ENCODE results near the gene WDR82. TPM values are rescaled to one million over a fixed set of nuclear protein-coding genes. Genes with fewer than 3 reads are reported as not detected.

The WDR82 gene
- total and polyA plus RNA-seq, 4 donors, result 27.9 to 72.4 (median 44.9) TPM

- DNase-seq (no peak), ATAC-seq (ENCODE audit: low FRiP score) (no peak)
- Histone ChIP-seq H3K4me1 (ENCODE audit: control insufficient read depth in 1 of 2, insufficient read depth in 2 of 2, low read length in 2 of 2) (no peaks in the 10 kb centered on the region), H3K27ac (ENCODE audit: low read depth in 1 of 2, low read length in 2 of 2) (no peak overlapping the region), H3K9me3 (ENCODE audit: control insufficient read depth, low read length) (no peaks in the 10 kb centered on the region), H3K27me3 (ENCODE audit: control insufficient read depth in 1 of 2, insufficient read depth in 2 of 2, low read length in 1 of 2) (no peaks in the 10 kb centered on the region), H3K36me3 (ENCODE audit: control insufficient read depth in 1 of 2, insufficient read depth in 2 of 2, low read length in 1 of 2) (peaks cover 0 to 18% of the 10 kb centered on the region in 2 donors), H3K4me3 (ENCODE audit: low read length in 2 of 2) (no peak overlapping the region)
- intact Hi-C loops (cut with DNase I), result no loop called here
- WGBS, 2 donors, result 92 to 93% methylated on average over 7 of the region's 7 CpGs
Observed at GRCh38 chr3:52215351-52215750, 63.1 kb downstream of the WDR82 start.

DNA sequence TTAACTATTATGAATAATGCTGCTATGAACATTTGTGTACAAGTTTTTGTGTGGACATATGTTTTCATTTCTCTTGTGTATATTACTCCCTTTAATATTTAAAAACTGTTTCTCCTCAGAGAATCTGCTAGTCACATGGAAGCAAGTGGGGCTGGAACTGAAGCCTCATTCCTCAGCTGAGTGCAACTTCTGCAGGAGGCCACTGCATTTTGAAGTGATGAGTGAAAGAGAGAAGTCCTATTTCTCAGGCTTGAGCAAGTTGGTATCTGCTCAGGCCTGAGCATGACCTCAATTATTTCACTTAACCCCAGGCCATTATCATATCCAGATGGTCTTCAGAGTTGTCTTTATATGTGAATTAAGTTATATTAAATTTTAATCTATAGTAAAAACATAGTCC, 64.5 kb downstream of the WDR82 start:
- DNase-seq (no peak), ATAC-seq (ENCODE audit: low FRiP score) (no peak)
- H3K4me1 ChIP-seq (ENCODE audit: control insufficient read depth in 1 of 2, insufficient read depth in 2 of 2, low read length in 2 of 2), result no peaks in the 10 kb centered on the region
- no peaks in the 10 kb centered on the region for H3K27me3 ChIP-seq (ENCODE audit: control insufficient read depth in 1 of 2, insufficient read depth in 2 of 2, low read length in 1 of 2)
- intact Hi-C loops (cut with DNase I), result no loop called here
- no peaks in the 10 kb centered on the region for H3K9me3 ChIP-seq (ENCODE audit: control insufficient read depth, low read length)
- H3K27ac ChIP-seq (ENCODE audit: low read depth in 1 of 2, low read length in 2 of 2), result no peak overlapping the region
- peaks cover 0 to 20% of the 10 kb centered on the region in 2 donors for H3K36me3 ChIP-seq (ENCODE audit: control insufficient read depth in 1 of 2, insufficient read depth in 2 of 2, low read length in 1 of 2)
- no peak overlapping the region for H3K4me3 ChIP-seq (ENCODE audit: low read length in 2 of 2)

- H3K36me3 ChIP-seq (ENCODE audit: control insufficient read depth in 1 of 2, insufficient read depth in 2 of 2, low read length in 1 of 2), result peaks cover 0 to 23% of the 10 kb centered on the region in 2 donors
- no peaks in the 10 kb centered on the region for H3K27me3 ChIP-seq (ENCODE audit: control insufficient read depth in 1 of 2, insufficient read depth in 2 of 2, low read length in 1 of 2)
- no peak for ATAC-seq (ENCODE audit: low FRiP score)
- H3K27ac ChIP-seq (ENCODE audit: low read depth in 1 of 2, low read length in 2 of 2), result no peak overlapping the region
- H3K9me3 ChIP-seq (ENCODE audit: control insufficient read depth, low read length), result no peaks in the 10 kb centered on the region
- no peak overlapping the region for H3K4me3 ChIP-seq (ENCODE audit: low read length in 2 of 2)
- WGBS, 2 donors, result 77 to 80% methylated on average over 8 of the region's 8 CpGs
- H3K4me1 ChIP-seq (ENCODE audit: control insufficient read depth in 1 of 2, insufficient read depth in 2 of 2, low read length in 2 of 2), result no peaks in the 10 kb centered on the region
- intact Hi-C loops (cut with DNase I), result no loop called here
- DNase-seq, result no peak
Observed at GRCh38 chr3:52213005-52213404, 65.4 kb downstream of the WDR82 start.

DNA sequence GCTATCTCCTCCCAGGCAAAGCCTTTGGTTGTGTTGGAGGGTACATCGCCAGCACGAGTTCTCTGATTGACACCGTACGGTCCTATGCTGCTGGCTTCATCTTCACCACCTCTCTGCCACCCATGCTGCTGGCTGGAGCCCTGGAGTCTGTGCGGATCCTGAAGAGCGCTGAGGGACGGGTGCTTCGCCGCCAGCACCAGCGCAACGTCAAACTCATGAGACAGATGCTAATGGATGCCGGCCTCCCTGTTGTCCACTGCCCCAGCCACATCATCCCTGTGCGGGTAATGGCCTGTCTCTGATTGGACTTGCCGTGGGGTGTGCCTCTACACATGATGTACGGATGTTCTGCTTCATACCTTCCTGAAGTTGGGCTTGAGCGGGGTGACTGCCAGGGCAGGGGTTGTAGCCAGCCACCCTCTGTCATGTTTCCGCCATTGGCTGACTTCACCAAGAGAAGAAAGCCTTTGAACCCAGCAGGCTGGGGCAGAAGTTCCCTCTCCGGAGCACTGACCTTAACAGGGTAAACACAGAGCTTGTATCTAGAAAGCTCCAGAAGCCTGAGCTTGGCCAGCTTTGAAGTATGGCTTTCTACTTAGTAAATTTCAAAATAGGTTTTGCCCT, 67.1 kb downstream of the WDR82 start:
- intact Hi-C loops (cut with DNase I), result no loop called here
- no peaks in the 10 kb centered on the region for H3K27me3 ChIP-seq (ENCODE audit: control insufficient read depth in 1 of 2, insufficient read depth in 2 of 2, low read length in 1 of 2)
- peaks cover 0 to 25% of the 10 kb centered on the region in 2 donors for H3K36me3 ChIP-seq (ENCODE audit: control insufficient read depth in 1 of 2, insufficient read depth in 2 of 2, low read length in 1 of 2)
- no peaks in the 10 kb centered on the region for H3K9me3 ChIP-seq (ENCODE audit: control insufficient read depth, low read length)
- WGBS, 2 donors, result 95 to 96% methylated on average over 18 of the region's 18 CpGs
- H3K4me3 ChIP-seq (ENCODE audit: low read length in 2 of 2), result no peak overlapping the region
- H3K4me1 ChIP-seq (ENCODE audit: control insufficient read depth in 1 of 2, insufficient read depth in 2 of 2, low read length in 2 of 2), result no peaks in the 10 kb centered on the region
- DNase-seq (no peak), ATAC-seq (ENCODE audit: low FRiP score) (no peak)
- no peak overlapping the region for H3K27ac ChIP-seq (ENCODE audit: low read depth in 1 of 2, low read length in 2 of 2)

DNA sequence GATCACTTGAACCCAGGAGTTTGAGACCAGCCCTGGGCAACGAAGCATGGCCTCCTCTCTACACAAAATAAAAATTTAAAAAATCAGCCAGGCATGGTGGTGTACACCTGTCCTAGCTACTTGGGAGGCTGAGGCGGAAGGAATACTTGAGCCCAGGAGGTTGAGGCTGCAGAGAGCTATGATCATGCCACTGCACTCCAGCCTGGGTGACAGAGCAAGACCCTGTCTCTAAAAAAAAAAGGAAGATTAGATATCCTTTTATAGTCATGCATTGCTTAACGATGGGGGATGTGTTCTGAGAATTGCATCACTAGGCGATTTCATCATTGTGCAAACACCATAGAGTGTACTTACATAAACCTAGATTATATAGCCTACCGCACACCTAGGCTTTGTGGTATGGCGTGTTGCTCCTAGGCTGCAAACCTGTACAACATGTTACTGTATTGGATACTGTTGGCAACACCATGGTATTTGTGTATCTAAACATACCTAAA, 67.9 kb downstream of the WDR82 start:
- H3K27ac ChIP-seq (ENCODE audit: low read depth in 1 of 2, low read length in 2 of 2), result no peak overlapping the region
- 88 to 92% methylated on average over 6 of the region's 6 CpGs for WGBS, 2 donors
- H3K27me3 ChIP-seq (ENCODE audit: control insufficient read depth in 1 of 2, insufficient read depth in 2 of 2, low read length in 1 of 2), result no peaks in the 10 kb centered on the region
- no peak overlapping the region for H3K4me3 ChIP-seq (ENCODE audit: low read length in 2 of 2)
- ATAC-seq (ENCODE audit: low FRiP score) (peak; percentile 44), DNase-seq (no peak)
- intact Hi-C loops (cut with DNase I), result no loop called here
- H3K36me3 ChIP-seq (ENCODE audit: control insufficient read depth in 1 of 2, insufficient read depth in 2 of 2, low read length in 1 of 2), result peaks cover 0 to 30% of the 10 kb centered on the region in 2 donors
- no peaks in the 10 kb centered on the region for H3K4me1 ChIP-seq (ENCODE audit: control insufficient read depth in 1 of 2, insufficient read depth in 2 of 2, low read length in 2 of 2)
- no peaks in the 10 kb centered on the region for H3K9me3 ChIP-seq (ENCODE audit: control insufficient read depth, low read length)

DNA sequence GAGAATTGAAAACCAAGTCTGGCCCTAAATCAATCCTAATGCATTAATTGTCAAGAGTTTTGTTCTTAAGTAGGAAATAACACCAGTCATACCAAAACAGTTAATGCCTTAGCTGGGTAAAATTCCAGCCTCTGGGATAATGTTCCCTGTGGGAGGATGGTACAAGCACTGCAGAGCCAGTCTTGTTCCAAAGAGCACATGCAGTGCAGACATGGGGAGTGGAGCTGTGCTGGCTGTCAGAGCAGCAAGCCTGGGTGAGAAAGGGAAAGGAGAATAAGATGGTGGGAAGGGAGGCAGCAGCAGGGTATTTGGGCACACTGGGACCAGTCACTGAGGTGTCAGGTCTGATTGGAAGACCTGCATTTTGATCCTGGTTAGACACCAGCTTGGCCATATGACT, 68.4 kb downstream of the WDR82 start:
- peak in 1 of 2 donors; percentile 12 for DNase-seq
- no peaks in the 10 kb centered on the region for H3K27me3 ChIP-seq (ENCODE audit: control insufficient read depth in 1 of 2, insufficient read depth in 2 of 2, low read length in 1 of 2)
- H3K4me3 ChIP-seq (ENCODE audit: low read length in 2 of 2), result no peak overlapping the region
- H3K4me1 ChIP-seq (ENCODE audit: control insufficient read depth in 1 of 2, insufficient read depth in 2 of 2, low read length in 2 of 2), result no peaks in the 10 kb centered on the region
- ATAC-seq (ENCODE audit: low FRiP score), result no peak
- intact Hi-C loops (cut with DNase I), result no loop called here
- H3K9me3 ChIP-seq (ENCODE audit: control insufficient read depth, low read length), result no peaks in the 10 kb centered on the region
- peaks cover 0 to 30% of the 10 kb centered on the region in 2 donors for H3K36me3 ChIP-seq (ENCODE audit: control insufficient read depth in 1 of 2, insufficient read depth in 2 of 2, low read length in 1 of 2)
- H3K27ac ChIP-seq (ENCODE audit: low read depth in 1 of 2, low read length in 2 of 2), result no peak overlapping the region

DNA sequence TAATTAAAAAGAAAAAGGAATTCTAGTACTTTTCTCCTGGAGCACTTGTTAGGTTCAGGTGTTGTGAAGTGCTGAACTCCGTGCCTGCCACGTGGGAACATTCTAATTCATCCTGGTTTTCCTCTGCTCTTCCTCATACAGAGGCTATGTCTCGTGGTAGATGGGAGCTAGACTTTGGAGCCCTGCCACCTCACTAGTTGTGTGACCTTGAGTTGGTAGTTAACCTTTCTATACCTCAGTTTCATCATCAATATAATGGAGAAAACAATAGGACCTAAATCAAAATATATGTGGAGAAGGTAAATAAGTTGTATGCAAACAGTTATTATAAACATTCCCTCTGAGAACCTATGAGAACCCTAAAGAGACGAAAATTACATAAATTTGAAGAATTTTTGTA, 69.9 kb downstream of the WDR82 start:
- 91 to 94% methylated on average over 4 of the region's 4 CpGs for WGBS, 2 donors
- Histone ChIP-seq H3K27me3 (ENCODE audit: control insufficient read depth in 1 of 2, insufficient read depth in 2 of 2, low read length in 1 of 2) (no peaks in the 10 kb centered on the region), H3K4me3 (ENCODE audit: low read length in 2 of 2) (no peak overlapping the region), H3K9me3 (ENCODE audit: control insufficient read depth, low read length) (no peaks in the 10 kb centered on the region), H3K27ac (ENCODE audit: low read depth in 1 of 2, low read length in 2 of 2) (no peak overlapping the region), H3K4me1 (ENCODE audit: control insufficient read depth in 1 of 2, insufficient read depth in 2 of 2, low read length in 2 of 2) (no peaks in the 10 kb centered on the region), H3K36me3 (ENCODE audit: control insufficient read depth in 1 of 2, insufficient read depth in 2 of 2, low read length in 1 of 2) (peaks cover 0 to 31% of the 10 kb centered on the region in 2 donors)
- DNase-seq (no peak), ATAC-seq (ENCODE audit: low FRiP score) (no peak)
- intact Hi-C loops (cut with DNase I), result no loop called here

- H3K9me3 ChIP-seq (ENCODE audit: control insufficient read depth, low read length), result no peaks in the 10 kb centered on the region
- ATAC-seq (ENCODE audit: low FRiP score) (no peak), DNase-seq (peak in 1 of 2 donors; percentile 40)
- no peak overlapping the region for H3K27ac ChIP-seq (ENCODE audit: low read depth in 1 of 2, low read length in 2 of 2)
- H3K4me1 ChIP-seq (ENCODE audit: control insufficient read depth in 1 of 2, insufficient read depth in 2 of 2, low read length in 2 of 2), result no peaks in the 10 kb centered on the region
- peaks cover 0 to 28% of the 10 kb centered on the region in 2 donors for H3K36me3 ChIP-seq (ENCODE audit: control insufficient read depth in 1 of 2, insufficient read depth in 2 of 2, low read length in 1 of 2)
- WGBS, 2 donors, result 80 to 83% methylated on average over 6 of the region's 6 CpGs
- H3K4me3 ChIP-seq (ENCODE audit: low read length in 2 of 2), result no peak overlapping the region
- H3K27me3 ChIP-seq (ENCODE audit: control insufficient read depth in 1 of 2, insufficient read depth in 2 of 2, low read length in 1 of 2), result no peaks in the 10 kb centered on the region
- intact Hi-C loops (cut with DNase I), result no loop called here
Observed at GRCh38 chr3:52205727-52206372, 72.6 kb downstream of the WDR82 start.
